MCF 10A (cell line): ENCODE measurements around the gene CD79B. TPM values are rescaled to one million over a fixed set of nuclear protein-coding genes. Genes with fewer than 3 reads are reported as not detected.
"Not testable (repeated sequence)": the region's sequence is repeated elsewhere in the genome, so short reads cannot be mapped to it uniquely, and the experiment has no call there.

Source experiments
- BruUV-seq: library from RNA; stranded (reverse); fragments of 400-500 nt; replicated peaks from 2 replicates; lab custom pipeline; 2021; lab: Mats Ljungman, UMichigan
- CTCF ChIA-PET: fragments of 300-600 bp; sonication (Branson Sonifier 250); formaldehyde crosslinking; extraction: SDS; loops from one replicate; lab custom pipeline; 2021; ENCODE audit warnings: antibody characterized with exemption, inconsistent platforms; lab: Yijun Ruan, JAX
- POLR2A ChIA-PET: fragments of 300-600, 350-650 bp; sonication (Branson Sonifier 250); formaldehyde crosslinking; extraction: SDS; loops from one replicate; lab custom pipeline; 2020; ENCODE audit warnings: antibody characterized with exemption, inconsistent platforms; lab: Yijun Ruan, JAX
- DNase-seq: peaks from one replicate; pipeline ENCODE4 v3.0.0-alpha.2; 2018; ENCODE audit not compliant: unreplicated experiment
- H3K27ac Mint-ChIP-seq: one replicate; pipeline ENCODE4 v1.8.0; 2022; ENCODE audit warnings: mild to moderate bottlenecking, low read depth, mixed read lengths; ENCODE audit not compliant: unreplicated experiment
- H3K27me3 Mint-ChIP-seq: one replicate; pipeline ENCODE4 v1.8.0; 2022; ENCODE audit warnings: mixed read lengths; ENCODE audit not compliant: insufficient read depth, unreplicated experiment
- H3K36me3 Mint-ChIP-seq: one replicate; pipeline ENCODE4 v1.8.0; 2022; ENCODE audit warnings: mild to moderate bottlenecking, moderate library complexity, mixed read lengths; ENCODE audit not compliant: insufficient read depth, unreplicated experiment
- H3K4me1 Mint-ChIP-seq: one replicate; pipeline ENCODE4 v1.8.0; 2022; ENCODE audit warnings: mixed read lengths; ENCODE audit not compliant: insufficient read depth, unreplicated experiment
- H3K4me3 Mint-ChIP-seq: one replicate; pipeline ENCODE4 v1.8.0; 2022; ENCODE audit warnings: mild to moderate bottlenecking, moderate library complexity, mixed read lengths; ENCODE audit not compliant: unreplicated experiment
- H3K9me3 Mint-ChIP-seq: one replicate; pipeline ENCODE4 v1.8.0; 2022; ENCODE audit warnings: mixed read lengths; ENCODE audit not compliant: unreplicated experiment
- intact Hi-C: fragments of 100-400 bp; cut with micrococcal nuclease; formaldehyde crosslinking; loops from 2 replicates; pipeline ENCODE4 v1.14.1; 2022
- total RNA-seq: library from RNA; stranded (reverse); gene quantifications from 2 replicates; pipeline ENCODE4 v1.2.3, GENCODE V29; 2022
- TF ChIP-seq, protein P1 (sequence below): fragments of 200-600 bp; IDR thresholded peaks from one replicate; pipeline ENCODE4 v1.8.0; 2022; ENCODE audit warnings: antibody characterized with exemption, mild to moderate bottlenecking; ENCODE audit not compliant: unreplicated experiment

CD79B gene
- total RNA-seq, 1 experiment from 2014 or later, result not detected

DNA sequence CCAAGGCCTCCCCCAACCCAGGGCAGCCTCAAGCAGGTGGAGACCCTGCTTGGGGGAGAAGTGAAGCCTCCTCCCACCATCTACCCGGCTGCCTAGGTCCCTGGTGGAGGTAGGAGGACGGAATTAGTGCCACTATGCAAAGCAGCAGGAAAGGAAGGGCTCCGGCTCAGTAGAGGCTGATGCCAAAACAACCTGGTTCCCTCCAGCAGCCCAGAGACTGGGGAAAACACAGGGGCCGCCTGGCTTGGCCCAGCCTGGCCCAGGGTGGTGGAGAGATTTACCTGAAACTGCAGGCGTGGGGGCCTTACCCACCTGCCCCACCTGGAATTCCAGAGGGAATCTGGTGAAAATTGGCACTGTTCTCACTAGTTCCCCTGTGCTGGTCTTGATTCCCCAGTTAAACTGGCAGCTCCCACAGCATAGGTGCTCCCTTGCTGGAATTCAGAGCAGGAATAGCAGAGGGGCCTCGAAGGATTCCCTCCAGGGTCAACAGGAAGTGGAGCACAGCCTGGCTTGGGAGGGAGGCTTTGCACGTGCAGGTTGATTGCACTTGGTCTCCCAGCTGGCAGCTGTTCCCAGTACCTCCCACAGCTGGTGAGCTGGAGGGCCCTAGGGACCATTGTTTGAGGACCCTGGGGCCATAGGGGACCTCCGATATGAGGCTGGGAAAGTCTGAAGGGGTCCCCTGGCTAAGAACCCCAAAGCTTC lies 4.5 kb downstream of the CD79B start:
- TF ChIP-seq, protein P1, sequence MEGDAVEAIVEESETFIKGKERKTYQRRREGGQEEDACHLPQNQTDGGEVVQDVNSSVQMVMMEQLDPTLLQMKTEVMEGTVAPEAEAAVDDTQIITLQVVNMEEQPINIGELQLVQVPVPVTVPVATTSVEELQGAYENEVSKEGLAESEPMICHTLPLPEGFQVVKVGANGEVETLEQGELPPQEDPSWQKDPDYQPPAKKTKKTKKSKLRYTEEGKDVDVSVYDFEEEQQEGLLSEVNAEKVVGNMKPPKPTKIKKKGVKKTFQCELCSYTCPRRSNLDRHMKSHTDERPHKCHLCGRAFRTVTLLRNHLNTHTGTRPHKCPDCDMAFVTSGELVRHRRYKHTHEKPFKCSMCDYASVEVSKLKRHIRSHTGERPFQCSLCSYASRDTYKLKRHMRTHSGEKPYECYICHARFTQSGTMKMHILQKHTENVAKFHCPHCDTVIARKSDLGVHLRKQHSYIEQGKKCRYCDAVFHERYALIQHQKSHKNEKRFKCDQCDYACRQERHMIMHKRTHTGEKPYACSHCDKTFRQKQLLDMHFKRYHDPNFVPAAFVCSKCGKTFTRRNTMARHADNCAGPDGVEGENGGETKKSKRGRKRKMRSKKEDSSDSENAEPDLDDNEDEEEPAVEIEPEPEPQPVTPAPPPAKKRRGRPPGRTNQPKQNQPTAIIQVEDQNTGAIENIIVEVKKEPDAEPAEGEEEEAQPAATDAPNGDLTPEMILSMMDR, result no peak
- no peaks in the 10 kb centered on the region for H3K36me3 Mint-ChIP-seq
- CTCF ChIA-PET, result interaction anchor here (0.8 to 2.4 kb wide), 2 partner anchors 9 to 63 kb away, joined by 3 to 18 read pairs; partner anchors contain the start of gene GH1
- no TSS peak for BruUV-seq
- DNase-seq, result no peak
- no peaks in the 10 kb centered on the region for H3K4me1 Mint-ChIP-seq
- POLR2A ChIA-PET, result no interaction called here
- intact Hi-C loops, result no loop called here
- H3K4me3 Mint-ChIP-seq, result no peak overlapping the region
- H3K27me3 Mint-ChIP-seq, result no peaks in the 10 kb centered on the region
- H3K9me3 Mint-ChIP-seq, result no peaks in the 10 kb centered on the region
- H3K27ac Mint-ChIP-seq, result no peak overlapping the region

DNA sequence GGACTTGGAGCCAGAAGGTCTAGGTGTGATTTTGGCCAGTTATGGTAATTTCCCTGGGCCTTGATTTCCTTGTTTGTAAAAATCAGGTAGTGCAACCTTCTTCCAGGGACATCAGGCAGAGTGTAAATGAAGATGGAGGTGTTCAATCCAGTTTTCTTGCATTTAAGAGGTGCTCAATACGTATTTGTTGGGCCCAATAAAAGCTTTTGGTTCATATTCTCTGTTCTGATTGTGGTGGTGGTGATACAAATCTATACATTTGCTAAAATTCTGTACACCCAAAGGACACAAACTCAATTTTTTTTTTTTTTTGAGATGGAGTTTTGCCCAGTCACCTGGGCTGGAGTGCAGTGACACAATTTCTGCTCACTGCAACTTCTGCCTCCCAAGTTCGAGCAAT lies 6.0 kb downstream of the CD79B start:
- Mint-ChIP-seq H3K27me3 (no peaks in the 10 kb centered on the region), H3K4me1 (no peaks in the 10 kb centered on the region), H3K9me3 (no peaks in the 10 kb centered on the region), H3K27ac (no peak overlapping the region), H3K36me3 (no peaks in the 10 kb centered on the region), H3K4me3 (no peak overlapping the region)
- POLR2A ChIA-PET, result no interaction called here
- CTCF ChIA-PET, result interaction anchor here (0.6 to 1.4 kb wide), 3 partner anchors 10 to 24 kb away, joined by 3 to 4 read pairs (median 4); no protein-coding TSS in a partner anchor
- BruUV-seq, result no TSS peak
- TF ChIP-seq, protein P1, result no peak
- DNase-seq, result no peak
- intact Hi-C loops, result no loop called here

DNA sequence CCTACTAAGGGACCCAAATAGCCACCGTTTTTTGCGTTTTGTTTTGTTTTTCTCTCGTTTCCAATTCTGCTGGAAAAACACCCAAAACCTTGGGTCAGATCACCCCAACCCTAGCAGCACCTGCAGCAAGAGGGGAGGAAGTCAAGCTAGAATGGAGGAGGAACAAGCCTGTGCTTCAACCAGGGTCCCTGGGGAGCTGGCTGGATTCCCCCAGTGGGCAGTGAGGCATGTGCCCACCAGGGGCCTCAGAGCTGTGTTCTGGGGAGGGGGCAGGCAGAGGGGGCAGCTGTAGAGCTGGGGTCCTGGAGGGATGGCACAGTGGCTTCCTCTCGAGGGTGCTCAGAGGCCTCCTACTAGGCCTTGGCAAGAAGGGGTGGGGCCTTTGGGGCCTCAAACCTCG lies 6.5 kb downstream of the CD79B start:
- Mint-ChIP-seq H3K36me3 (no peaks in the 10 kb centered on the region), H3K9me3 (no peaks in the 10 kb centered on the region), H3K27me3 (no peaks in the 10 kb centered on the region), H3K4me1 (no peaks in the 10 kb centered on the region), H3K27ac (no peak overlapping the region), H3K4me3 (no peak overlapping the region)
- intact Hi-C loops, result no loop called here
- DNase-seq, result no peak
- TF ChIP-seq, protein P1, result no peak
- CTCF ChIA-PET, result interaction anchor here (0.6 to 1.4 kb wide), 2 partner anchors 12 to 23 kb away, joined by 3 to 4 read pairs; no protein-coding TSS in a partner anchor
- POLR2A ChIA-PET, result no interaction called here
- no TSS peak for BruUV-seq

DNA sequence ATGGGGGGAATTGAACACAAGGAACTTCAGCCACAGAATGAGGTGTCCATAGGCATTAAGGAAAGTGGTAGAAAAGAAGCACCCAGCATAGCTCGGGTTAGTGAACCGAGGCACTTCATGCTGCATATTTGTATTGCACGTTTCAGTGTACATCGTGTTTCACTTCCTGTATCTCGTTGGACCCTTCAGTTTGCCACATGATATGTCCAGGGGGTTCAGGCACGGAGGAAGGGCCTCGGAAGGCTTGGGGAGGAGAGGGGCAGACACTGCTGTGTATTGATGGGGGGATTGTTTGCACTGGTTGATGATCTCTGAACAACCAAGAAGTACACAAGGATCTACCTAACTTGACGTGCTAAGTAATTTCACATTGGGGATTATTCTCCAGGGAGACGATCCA lies 9.7 kb downstream of the CD79B start:
- POLR2A ChIA-PET, BruUV-seq, H3K36me3 Mint-ChIP-seq: not testable (repeated sequence)

DNA sequence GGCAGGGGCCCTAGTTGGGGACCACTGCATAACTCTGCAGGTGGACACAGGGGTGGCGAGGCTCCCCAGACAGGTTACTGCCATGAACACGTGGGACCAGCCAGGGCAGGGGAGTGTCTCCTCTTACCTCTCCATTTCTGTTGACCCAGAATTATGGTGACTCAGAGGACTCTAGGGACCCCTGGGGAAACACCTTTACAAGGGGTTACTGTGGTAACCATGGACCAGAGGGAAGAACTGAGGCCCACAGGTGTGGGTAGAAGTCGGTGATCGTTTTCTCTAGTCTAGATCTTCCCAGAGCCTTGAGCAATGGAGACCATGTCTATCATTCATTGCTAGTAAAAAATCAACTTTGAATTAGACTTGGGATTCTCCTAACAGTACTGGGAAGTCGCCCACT lies 11.4 kb downstream of the CD79B start:
- H3K27ac Mint-ChIP-seq, H3K4me1 Mint-ChIP-seq, DNase-seq, intact Hi-C loops, H3K27me3 Mint-ChIP-seq, H3K9me3 Mint-ChIP-seq, H3K36me3 Mint-ChIP-seq, BruUV-seq, H3K4me3 Mint-ChIP-seq, POLR2A ChIA-PET: not testable (repeated sequence)
- CTCF ChIA-PET, result interaction anchor here (2.7 to 3.6 kb wide), 4 partner anchors 12 to 212 kb away, joined by 20 to 63 read pairs (median 27); partner anchors contain the start of gene CD79B

More for the DNA sequence above, 9.7 kb downstream of the CD79B start:
- intact Hi-C loops, H3K27ac Mint-ChIP-seq, H3K27me3 Mint-ChIP-seq, H3K4me1 Mint-ChIP-seq, H3K4me3 Mint-ChIP-seq, DNase-seq, H3K9me3 Mint-ChIP-seq: not testable (repeated sequence)
- CTCF ChIA-PET, result interaction anchor here (0.7 to 1.0 kb wide), 2 partner anchors 12 to 152 kb away, joined by 3 to 5 read pairs; partner anchors contain the start of gene CSHL1

DNA sequence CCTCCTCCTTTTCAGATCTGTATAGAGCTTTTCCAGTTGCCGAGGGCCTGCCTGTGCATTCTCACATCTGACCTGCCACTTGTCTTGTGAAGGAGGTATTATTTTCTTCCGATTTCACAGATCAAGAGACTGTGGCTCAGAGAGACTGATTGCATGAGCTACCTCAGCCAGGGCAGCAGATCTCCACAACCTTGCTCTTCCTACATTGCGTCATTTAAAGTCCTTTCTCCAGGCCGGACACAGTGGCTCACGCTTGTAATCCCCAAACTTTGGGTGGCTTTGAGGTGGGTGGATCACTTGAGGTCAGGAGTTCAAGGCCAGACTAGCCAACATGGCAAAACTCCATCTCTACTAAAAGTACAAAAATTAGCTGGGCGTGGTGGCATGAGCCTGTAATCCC lies 12.1 kb downstream of the CD79B start:
- BruUV-seq, H3K27ac Mint-ChIP-seq, DNase-seq, H3K4me3 Mint-ChIP-seq, POLR2A ChIA-PET, H3K9me3 Mint-ChIP-seq, H3K4me1 Mint-ChIP-seq, intact Hi-C loops, H3K36me3 Mint-ChIP-seq: not testable (repeated sequence)
- peaks cover 13% of the 10 kb centered on the region for H3K27me3 Mint-ChIP-seq
- CTCF ChIA-PET, result interaction anchor here (0.6 to 5.0 kb wide), 35 partner anchors 9 to 1946 kb away, joined by 3 to 63 read pairs (median 4); partner anchors contain the start of genes CD79B, CSHL1 and ICAM2
